ENCODE data around the gene CD200. TPM values are rescaled to one million over a fixed set of nuclear protein-coding genes. Genes with fewer than 3 reads are reported as not detected.

CD200 gene
- total RNA-seq, 1 donor from 2014 or later: 1.1 TPM

DNA sequence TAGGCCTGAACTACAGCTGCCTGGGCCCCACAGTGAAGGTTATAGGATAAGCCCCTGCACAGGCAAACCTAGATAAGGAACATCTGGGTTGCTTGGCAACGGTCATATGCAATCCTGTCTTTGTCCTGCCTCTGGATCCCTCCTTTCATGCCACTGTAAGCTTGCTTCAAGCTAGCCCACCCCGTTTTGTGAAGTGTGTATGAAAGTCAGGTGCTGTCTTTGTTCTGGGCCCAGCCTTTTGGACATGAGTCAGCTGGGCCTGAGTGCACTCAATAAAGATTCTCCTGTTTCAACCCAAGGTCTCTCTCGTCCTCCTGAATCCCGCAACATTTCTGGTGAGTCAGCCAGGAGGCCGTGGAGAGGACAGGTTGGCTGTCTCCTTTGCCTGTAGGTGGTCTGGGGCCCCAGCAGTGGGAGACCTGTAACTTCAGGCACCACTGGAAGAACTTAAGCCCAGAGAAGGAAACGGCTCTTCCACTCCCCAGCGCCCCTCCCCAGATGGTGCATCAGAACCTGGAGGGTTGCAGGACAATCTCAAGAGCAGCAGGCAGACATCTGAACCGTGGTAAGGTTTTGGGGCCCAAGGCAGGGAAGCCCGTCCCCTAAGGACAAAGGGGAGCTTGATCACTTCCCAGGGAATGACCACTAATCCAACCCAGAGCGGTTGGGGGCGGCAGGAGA, 30.7 kb upstream of the CD200 start:
- Histone ChIP-seq H3K9me3 (replicated peaks) (peaks cover 5% of the 10 kb centered on the region), H3K4me3 (peak overlapping the region; percentile 66), H3K27ac (replicated peaks) (no peak overlapping the region), H3K27me3 (ENCODE audit: low read depth) (no peaks in the 10 kb centered on the region), H3K4me1 (peaks cover 28% of the 10 kb centered on the region), H3K36me3 (no peaks in the 10 kb centered on the region)
- DNase-seq: no peak
- TF ChIP-seq, protein P1, sequence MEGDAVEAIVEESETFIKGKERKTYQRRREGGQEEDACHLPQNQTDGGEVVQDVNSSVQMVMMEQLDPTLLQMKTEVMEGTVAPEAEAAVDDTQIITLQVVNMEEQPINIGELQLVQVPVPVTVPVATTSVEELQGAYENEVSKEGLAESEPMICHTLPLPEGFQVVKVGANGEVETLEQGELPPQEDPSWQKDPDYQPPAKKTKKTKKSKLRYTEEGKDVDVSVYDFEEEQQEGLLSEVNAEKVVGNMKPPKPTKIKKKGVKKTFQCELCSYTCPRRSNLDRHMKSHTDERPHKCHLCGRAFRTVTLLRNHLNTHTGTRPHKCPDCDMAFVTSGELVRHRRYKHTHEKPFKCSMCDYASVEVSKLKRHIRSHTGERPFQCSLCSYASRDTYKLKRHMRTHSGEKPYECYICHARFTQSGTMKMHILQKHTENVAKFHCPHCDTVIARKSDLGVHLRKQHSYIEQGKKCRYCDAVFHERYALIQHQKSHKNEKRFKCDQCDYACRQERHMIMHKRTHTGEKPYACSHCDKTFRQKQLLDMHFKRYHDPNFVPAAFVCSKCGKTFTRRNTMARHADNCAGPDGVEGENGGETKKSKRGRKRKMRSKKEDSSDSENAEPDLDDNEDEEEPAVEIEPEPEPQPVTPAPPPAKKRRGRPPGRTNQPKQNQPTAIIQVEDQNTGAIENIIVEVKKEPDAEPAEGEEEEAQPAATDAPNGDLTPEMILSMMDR (IDR thresholded peaks at IDR 0.05; ENCODE audit: borderline replicate concordance): no peak
- intact Hi-C loops (cut with micrococcal nuclease): no loop called here

DNA sequence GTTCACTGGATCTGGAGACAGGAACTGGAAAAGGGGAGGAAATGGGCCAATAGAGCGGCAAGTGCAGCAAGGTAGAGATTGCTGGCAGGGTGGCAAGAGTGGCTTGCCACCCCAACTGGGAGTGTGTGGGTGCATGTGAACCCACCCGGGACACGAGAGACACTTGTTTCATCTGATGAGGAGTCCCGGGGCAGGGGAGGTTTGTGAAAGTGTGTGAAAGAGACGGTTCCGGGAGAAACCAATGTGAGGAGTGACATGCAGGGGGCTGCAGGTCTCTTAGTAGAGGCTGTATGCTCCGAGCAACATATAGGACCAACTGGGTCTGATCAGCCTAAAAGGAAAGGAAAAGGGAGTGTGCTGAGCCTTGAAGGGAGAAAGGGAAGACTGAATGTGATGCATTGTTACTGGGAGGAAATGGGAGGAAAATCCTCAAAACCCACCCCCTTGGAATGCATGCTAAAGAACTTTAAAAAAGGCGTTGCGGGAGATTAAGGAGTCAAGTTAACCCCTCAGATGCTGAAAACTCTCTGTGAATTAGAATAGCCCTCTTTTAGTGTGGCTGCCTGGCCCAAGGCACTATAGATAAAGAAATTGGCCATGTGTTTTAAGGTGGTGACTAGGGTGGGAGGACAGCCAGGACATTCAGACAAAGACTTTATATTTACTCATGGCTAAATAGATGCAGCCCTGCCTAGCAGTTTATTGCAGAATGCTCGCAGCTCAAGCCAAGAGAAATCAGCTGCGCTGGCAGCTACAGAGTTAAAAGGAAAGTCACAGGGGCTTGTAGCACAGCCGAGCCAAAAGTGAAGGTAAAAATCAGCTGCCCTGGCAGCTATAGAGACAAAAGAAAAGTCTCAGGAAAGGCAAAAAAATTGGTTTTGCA, 29.8 kb upstream of the CD200 start:
- H3K27me3 ChIP-seq (ENCODE audit: low read depth): no peaks in the 10 kb centered on the region
- H3K4me3 ChIP-seq: peak overlapping the region; percentile 66
- H3K36me3 ChIP-seq: no peaks in the 10 kb centered on the region
- H3K4me1 ChIP-seq: peaks cover 28% of the 10 kb centered on the region
- TF ChIP-seq, protein P1 (IDR thresholded peaks at IDR 0.05; ENCODE audit: borderline replicate concordance): no peak
- intact Hi-C loops (cut with micrococcal nuclease): no loop called here
- no peak for DNase-seq
- H3K27ac ChIP-seq (replicated peaks): peak overlapping the region; percentile 39
- peaks cover 5% of the 10 kb centered on the region for H3K9me3 ChIP-seq (replicated peaks)

DNA sequence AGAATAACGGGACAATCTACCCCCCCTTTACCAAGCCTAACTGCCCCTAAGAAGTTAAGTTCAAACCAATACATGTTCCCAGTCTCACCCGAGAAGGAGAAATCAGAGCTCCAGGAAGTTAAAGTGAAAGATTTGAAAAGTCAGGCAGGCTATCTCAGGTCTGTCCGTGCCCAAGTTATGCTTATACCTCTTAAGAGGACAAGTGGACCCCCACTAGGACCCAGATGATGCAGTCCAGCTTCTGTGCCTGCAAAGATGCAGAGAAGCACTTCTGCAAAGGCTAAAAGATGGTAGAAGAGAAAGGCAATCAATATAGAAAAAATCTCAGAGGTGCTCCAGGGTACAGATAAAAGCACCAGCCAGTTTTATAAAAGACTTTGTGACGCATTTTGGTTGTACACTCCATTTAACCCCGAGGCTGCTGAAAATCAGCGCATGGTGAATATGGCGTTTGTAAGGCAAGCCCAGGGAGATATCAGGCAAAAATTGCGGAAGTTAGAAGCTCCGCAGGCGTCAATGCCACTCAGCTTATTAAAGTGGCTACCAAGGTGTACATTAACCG, 29.1 kb upstream of the CD200 start:
- peak overlapping the region; percentile 66 for H3K4me3 ChIP-seq
- intact Hi-C loops (cut with micrococcal nuclease): no loop called here
- no peaks in the 10 kb centered on the region for H3K36me3 ChIP-seq
- TF ChIP-seq, protein P1 (IDR thresholded peaks at IDR 0.05; ENCODE audit: borderline replicate concordance): no peak
- H3K27ac ChIP-seq (replicated peaks): peak overlapping the region; percentile 39
- no peak for DNase-seq
- no peaks in the 10 kb centered on the region for H3K27me3 ChIP-seq (ENCODE audit: low read depth)
- peaks cover 28% of the 10 kb centered on the region for H3K4me1 ChIP-seq
- H3K9me3 ChIP-seq (replicated peaks): peaks cover 5% of the 10 kb centered on the region

DNA sequence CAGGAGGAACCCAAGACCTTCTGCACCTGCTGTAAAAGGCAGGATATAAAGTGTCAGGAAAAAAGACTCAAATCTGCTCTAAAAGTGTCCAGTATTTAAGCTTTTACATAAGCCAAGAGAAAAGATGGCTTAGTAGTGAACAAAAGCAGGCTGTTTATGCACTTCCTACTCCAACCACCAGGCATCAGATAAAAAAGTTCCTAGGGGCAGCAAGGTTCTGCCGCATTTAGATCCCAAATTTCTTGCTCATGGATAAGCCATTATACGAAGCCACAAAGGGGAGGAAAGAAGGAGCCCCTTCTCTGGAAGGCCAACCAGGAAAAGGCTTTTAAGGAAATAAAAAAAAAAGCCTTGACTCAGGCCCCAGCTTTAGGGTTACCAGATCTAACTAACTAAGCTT, 28.3 kb upstream of the CD200 start:
- Histone ChIP-seq H3K27ac (replicated peaks) (peak overlapping the region; percentile 39), H3K4me1 (peaks cover 28% of the 10 kb centered on the region), H3K36me3 (no peaks in the 10 kb centered on the region), H3K4me3 (peak overlapping the region; percentile 66), H3K9me3 (replicated peaks) (peaks cover 5% of the 10 kb centered on the region), H3K27me3 (ENCODE audit: low read depth) (no peaks in the 10 kb centered on the region)
- TF ChIP-seq, protein P1 (IDR thresholded peaks at IDR 0.05; ENCODE audit: borderline replicate concordance): peak; percentile 37
- DNase-seq: no peak
- intact Hi-C loops (cut with micrococcal nuclease): no loop called here

GRCh38 chr3:112306825-112307224, 26.1 kb upstream of the CD200 start:
- TF ChIP-seq, protein P1 (IDR thresholded peaks at IDR 0.05; ENCODE audit: borderline replicate concordance): no peak
- H3K27ac ChIP-seq (replicated peaks): no peak overlapping the region
- intact Hi-C loops (cut with micrococcal nuclease): no loop called here
- DNase-seq: no peak
- peaks cover 28% of the 10 kb centered on the region for H3K4me1 ChIP-seq
- no peaks in the 10 kb centered on the region for H3K27me3 ChIP-seq (ENCODE audit: low read depth)
- H3K36me3 ChIP-seq: no peaks in the 10 kb centered on the region
- no peak overlapping the region for H3K4me3 ChIP-seq
- peaks cover 5% of the 10 kb centered on the region for H3K9me3 ChIP-seq (replicated peaks)
